Measurements from ENCODE around the gene RBM23.

RBM23 gene

DNA sequence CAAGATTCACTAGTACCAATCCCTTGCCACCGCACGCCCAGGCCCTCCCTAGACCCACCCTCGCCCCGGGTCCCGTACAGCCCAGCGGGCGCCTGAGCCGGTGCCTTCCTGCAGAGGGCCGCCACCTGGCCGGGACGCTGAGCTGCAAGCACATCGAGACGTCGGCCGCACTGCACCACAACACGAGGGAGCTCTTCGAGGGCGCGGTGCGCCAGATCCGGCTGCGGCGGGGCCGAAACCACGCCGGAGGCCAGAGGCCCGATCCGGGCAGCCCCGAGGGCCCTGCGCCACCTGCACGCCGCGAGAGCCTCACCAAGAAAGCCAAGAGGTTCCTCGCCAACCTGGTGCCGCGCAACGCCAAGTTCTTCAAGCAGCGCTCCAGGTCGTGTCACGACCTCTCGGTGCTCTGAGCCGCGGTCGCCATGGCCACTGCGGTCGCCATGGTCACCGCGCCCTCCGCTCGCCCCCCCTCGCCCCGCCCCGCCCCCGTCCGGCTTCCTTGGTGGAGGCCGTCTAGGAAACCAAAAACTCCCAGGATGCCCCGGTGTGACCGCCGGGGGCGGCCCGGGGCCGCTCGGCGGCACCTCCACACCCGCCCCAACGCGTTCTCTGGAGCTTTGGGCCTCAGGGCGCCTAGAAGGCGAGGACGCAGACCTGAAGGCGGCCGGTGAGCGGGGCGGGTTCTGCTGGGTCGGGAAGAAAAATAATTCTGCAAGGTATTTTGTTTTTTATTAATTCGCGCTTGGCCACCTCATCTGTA lies 32.3 kb downstream of the RBM23 start:
- TF ChIP-seq TAF1 (IDR thresholded peaks at IDR 0.05; ENCODE audit: borderline replicate concordance, insufficient read depth, low read length) (no peak), FOXP2 (optimal IDR thresholded peaks at IDR 0.05; ENCODE audit: borderline replicate concordance, extremely low read depth, extremely low read length, insufficient read depth) (no peak), SIN3A (IDR thresholded peaks at IDR 0.05; ENCODE audit: borderline replicate concordance, insufficient read depth, low read length) (no peak), POLR2AphosphoS5 (IDR thresholded peaks at IDR 0.05; ENCODE audit: low read depth, low read length) (no peak)
- TF ChIP-seq, protein P1, sequence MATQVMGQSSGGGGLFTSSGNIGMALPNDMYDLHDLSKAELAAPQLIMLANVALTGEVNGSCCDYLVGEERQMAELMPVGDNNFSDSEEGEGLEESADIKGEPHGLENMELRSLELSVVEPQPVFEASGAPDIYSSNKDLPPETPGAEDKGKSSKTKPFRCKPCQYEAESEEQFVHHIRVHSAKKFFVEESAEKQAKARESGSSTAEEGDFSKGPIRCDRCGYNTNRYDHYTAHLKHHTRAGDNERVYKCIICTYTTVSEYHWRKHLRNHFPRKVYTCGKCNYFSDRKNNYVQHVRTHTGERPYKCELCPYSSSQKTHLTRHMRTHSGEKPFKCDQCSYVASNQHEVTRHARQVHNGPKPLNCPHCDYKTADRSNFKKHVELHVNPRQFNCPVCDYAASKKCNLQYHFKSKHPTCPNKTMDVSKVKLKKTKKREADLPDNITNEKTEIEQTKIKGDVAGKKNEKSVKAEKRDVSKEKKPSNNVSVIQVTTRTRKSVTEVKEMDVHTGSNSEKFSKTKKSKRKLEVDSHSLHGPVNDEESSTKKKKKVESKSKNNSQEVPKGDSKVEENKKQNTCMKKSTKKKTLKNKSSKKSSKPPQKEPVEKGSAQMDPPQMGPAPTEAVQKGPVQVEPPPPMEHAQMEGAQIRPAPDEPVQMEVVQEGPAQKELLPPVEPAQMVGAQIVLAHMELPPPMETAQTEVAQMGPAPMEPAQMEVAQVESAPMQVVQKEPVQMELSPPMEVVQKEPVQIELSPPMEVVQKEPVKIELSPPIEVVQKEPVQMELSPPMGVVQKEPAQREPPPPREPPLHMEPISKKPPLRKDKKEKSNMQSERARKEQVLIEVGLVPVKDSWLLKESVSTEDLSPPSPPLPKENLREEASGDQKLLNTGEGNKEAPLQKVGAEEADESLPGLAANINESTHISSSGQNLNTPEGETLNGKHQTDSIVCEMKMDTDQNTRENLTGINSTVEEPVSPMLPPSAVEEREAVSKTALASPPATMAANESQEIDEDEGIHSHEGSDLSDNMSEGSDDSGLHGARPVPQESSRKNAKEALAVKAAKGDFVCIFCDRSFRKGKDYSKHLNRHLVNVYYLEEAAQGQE (IDR thresholded peaks at IDR 0.05; ENCODE audit: insufficient read depth in 1 of 2, low read depth in 2 of 2, low read length in 2 of 2) = no peak

DNA sequence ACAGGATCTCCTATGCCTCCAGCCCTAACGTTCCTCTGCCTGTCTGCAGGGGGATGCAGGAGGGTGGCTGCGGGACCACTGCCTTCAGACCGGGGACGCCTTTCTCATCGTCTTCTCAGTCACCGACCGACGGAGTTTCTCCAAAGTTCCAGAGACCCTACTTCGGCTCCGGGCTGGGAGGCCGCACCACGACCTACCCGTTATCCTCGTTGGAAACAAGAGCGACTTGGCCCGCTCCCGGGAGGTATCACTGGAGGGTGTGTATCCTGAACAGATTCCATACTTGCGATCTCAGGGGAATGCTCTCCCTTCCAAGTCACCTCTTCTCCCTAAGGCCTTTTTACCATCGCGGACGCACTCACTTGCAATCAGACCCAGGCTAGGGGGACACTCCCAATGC lies 33.0 kb downstream of the RBM23 start:
- no peak for TF ChIP-seq TAF1 (IDR thresholded peaks at IDR 0.05; ENCODE audit: borderline replicate concordance, insufficient read depth, low read length)
- no peak for TF ChIP-seq POLR2AphosphoS5 (IDR thresholded peaks at IDR 0.05; ENCODE audit: low read depth, low read length)
- TF ChIP-seq, protein P1 (IDR thresholded peaks at IDR 0.05; ENCODE audit: insufficient read depth in 1 of 2, low read depth in 2 of 2, low read length in 2 of 2) = no peak
- TF ChIP-seq SIN3A (IDR thresholded peaks at IDR 0.05; ENCODE audit: borderline replicate concordance, insufficient read depth, low read length) = no peak
- TF ChIP-seq FOXP2 (optimal IDR thresholded peaks at IDR 0.05; ENCODE audit: borderline replicate concordance, extremely low read depth, extremely low read length, insufficient read depth) = no peak

DNA sequence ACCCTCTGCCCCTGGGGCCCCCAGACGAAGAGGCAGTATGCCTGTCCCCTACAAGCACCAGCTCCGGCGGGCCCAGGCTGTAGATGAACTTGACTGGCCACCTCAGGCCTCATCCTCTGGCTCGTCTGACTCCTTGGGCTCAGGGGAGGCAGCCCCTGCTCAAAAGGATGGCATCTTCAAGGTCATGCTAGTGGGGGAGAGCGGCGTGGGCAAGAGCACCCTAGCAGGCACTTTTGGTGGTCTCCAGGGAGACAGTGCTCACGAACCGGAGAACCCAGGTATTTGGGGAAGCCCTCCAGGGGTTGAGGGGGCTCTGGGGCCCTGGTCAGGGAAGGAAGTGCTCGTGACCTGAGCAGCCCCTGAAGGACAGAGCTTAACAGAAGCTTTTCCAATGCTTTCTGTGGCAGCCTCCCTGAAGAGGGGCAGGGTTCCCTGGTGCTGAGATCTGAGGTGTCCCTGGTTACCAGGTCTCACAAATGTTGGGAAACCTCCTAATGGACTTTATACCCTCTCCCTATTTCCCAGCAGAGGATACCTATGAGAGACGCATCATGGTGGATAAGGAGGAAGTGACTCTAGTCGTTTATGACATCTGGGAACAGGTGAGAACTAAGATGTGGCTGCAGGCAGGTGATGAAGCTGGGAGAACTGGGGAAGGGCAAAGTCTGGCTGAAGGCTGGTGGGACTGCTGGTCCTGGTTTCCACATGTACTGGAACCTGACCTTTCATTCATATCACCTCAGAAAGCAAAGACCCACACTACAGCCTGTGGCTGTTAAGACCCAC lies 34.0 kb downstream of the RBM23 start:
- no peak for TF ChIP-seq TAF1 (IDR thresholded peaks at IDR 0.05; ENCODE audit: borderline replicate concordance, insufficient read depth, low read length)
- no peak for TF ChIP-seq FOXP2 (optimal IDR thresholded peaks at IDR 0.05; ENCODE audit: borderline replicate concordance, extremely low read depth, extremely low read length, insufficient read depth)
- TF ChIP-seq POLR2AphosphoS5 (IDR thresholded peaks at IDR 0.05; ENCODE audit: low read depth, low read length) = no peak
- TF ChIP-seq, protein P1 (IDR thresholded peaks at IDR 0.05; ENCODE audit: insufficient read depth in 1 of 2, low read depth in 2 of 2, low read length in 2 of 2) = no peak
- no peak for TF ChIP-seq SIN3A (IDR thresholded peaks at IDR 0.05; ENCODE audit: borderline replicate concordance, insufficient read depth, low read length)

DNA sequence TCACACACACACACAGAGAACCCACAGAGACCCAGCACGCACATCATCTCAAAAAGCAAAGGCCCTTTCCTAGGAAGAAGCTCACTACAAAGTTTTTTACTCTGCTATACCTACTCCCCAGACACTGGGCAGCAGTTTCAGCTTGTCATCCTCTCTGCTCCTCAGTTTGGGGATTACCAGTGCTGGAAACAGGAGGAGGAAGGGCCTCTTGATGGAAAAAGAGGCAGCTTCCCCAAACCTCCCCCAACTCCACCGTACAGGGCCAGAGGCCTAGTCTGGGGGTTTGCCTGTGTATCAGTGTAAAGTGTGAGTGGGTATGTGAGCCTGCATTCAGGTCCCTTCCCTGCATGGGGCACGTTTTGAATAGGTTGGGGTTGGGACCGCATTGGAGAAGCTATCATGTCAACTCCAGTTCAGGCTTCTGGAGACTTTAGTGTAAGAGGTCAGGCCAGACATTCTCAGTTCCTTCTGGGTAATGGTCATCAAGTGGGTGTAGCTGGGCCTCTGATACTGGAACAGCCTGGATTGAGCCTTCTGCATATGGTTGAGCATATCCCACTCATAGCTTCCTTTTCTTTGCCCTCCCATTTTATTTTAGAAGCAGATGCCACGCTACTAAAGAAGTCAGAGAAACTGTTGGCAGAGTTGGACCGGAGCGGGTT lies 34.7 kb downstream of the RBM23 start:
- TF ChIP-seq TAF1 (IDR thresholded peaks at IDR 0.05; ENCODE audit: borderline replicate concordance, insufficient read depth, low read length) (no peak), SIN3A (IDR thresholded peaks at IDR 0.05; ENCODE audit: borderline replicate concordance, insufficient read depth, low read length) (no peak), FOXP2 (optimal IDR thresholded peaks at IDR 0.05; ENCODE audit: borderline replicate concordance, extremely low read depth, extremely low read length, insufficient read depth) (no peak), POLR2AphosphoS5 (IDR thresholded peaks at IDR 0.05; ENCODE audit: low read depth, low read length) (no peak)
- TF ChIP-seq, protein P1 (IDR thresholded peaks at IDR 0.05; ENCODE audit: insufficient read depth in 1 of 2, low read depth in 2 of 2, low read length in 2 of 2) = no peak

All from PFSK-1 (cell line).